PC-3 (cell line): Measurements from ENCODE around the gene TLN1.

Source experiments
- CTCF ChIP-seq: fragments of 300-600 bp; sonication (generic); conservative IDR thresholded peaks from 2 replicates; pipeline ENCODE4 v1.5.1; 2017; ENCODE audit warnings: antibody characterized with exemption, low read depth, mild to moderate bottlenecking, low read length
- EZH2phosphoT487 ChIP-seq: fragments of 300-600 bp; sonication (generic); IDR thresholded peaks from 2 replicates; pipeline ENCODE4 v1.6.1; 2018; ENCODE audit warnings: mild to moderate bottlenecking, antibody characterized with exemption, low read length, borderline replicate concordance

- TF ChIP-seq CTCF, result peak; percentile 74
- no peak for TF ChIP-seq EZH2phosphoT487
Observed at GRCh38 chr9:35736201-35736633, 4.2 kb upstream of the TLN1 start.
